ENCODE measurements around the gene EHMT2. TPM values are rescaled to one million over a fixed set of nuclear protein-coding genes. Genes with fewer than 3 reads are reported as not detected.

Gene EHMT2
- total RNA-seq, 1 experiment from 2014 or later = 84.0 TPM

DNA sequence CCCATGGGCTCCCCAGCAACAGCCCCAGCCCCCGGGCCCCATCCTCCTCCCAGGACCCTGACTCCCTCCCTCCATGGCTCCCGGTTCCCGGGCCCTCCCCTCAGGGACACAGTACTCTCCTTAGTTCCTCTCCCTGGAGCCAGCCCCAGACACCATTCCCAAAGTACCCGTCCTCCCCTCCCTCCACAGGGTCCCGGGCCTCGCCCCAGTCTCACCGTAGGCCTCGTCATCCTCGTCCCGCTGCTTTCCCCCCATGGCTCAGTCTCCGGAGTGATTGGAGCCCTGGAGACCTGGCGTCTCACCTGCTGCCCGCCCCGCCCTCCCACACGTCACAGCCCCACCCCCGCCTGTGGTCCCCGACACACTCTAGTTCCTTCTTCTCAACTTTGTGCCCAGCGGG lies 18.8 kb downstream of the EHMT2 start, which contains the start of gene SLC44A4:
SLC44A4 (minus strand) TSS at position 272 of the 400 bp plus-strand sequence; CDS start at position 255, 17 bp downstream.
- peaks cover 18 to 36% of the 10 kb centered on the region in 2 experiments for H3K36me3 ChIP-seq (ENCODE audit: control insufficient read depth in 1 of 2, insufficient read depth in 2 of 2, low read length in 2 of 2)
- H4K20me1 ChIP-seq (ENCODE audit: insufficient read depth) = no peaks in the 10 kb centered on the region
- no peak within 1 kb of the TSS for H2AFZ ChIP-seq (ENCODE audit: low read depth, low read length, poor library complexity, severe bottlenecking)
- H3K79me2 ChIP-seq (ENCODE audit: insufficient read depth, low read length) = no peaks in the 10 kb centered on the region
- CTCF ChIA-PET = no interaction called here
- intact Hi-C loops (cut with micrococcal nuclease) = no loop called here
- no peak within 1 kb of the TSS for H3K4me2 ChIP-seq (ENCODE audit: low read length)
- H3K4me3 ChIP-seq (replicated peaks in 1 of 2; ENCODE audit: low read depth in 1 of 2, low read length in 2 of 2) = no peak within 1 kb of the TSS
- H3K9me2 ChIP-seq (ENCODE audit: insufficient read depth) = no peaks in the 10 kb centered on the region
- H3K9ac ChIP-seq (ENCODE audit: low read length) = no peak within 1 kb of the TSS
- no peaks in the 10 kb centered on the region for H3K9me3 ChIP-seq (ENCODE audit: control insufficient read depth in 1 of 2, insufficient read depth in 1 of 2, low read depth in 1 of 2, low read length in 2 of 2)
- no TSS peak for BruUV-seq (replicated peaks)
- POLR2A ChIA-PET = no interaction called here
- H3K27ac ChIP-seq (ENCODE audit: low read depth, low read length) = no peak within 1 kb of the TSS
- ATAC-seq (no peak), DNase-seq (ENCODE audit: low read depth, low spot score) (no peak)
- no peaks in the 10 kb centered on the region for H3K27me3 ChIP-seq (ENCODE audit: insufficient read depth, low read length)
- TF ChIP-seq ZBTB33 (IDR thresholded peaks at IDR 0.05; ENCODE audit: extremely low read depth, insufficient replicate concordance, low read length) (no peak), CBX3 (IDR thresholded peaks at IDR 0.05; ENCODE audit: low read depth) (no peak), EZH2 (IDR thresholded peaks at IDR 0.05) (no peak), RAD21 (IDR thresholded peaks at IDR 0.05; ENCODE audit: low read depth) (no peak), POLR2A (IDR thresholded peaks at IDR 0.05; ENCODE audit: borderline replicate concordance, extremely low read depth, insufficient read depth, insufficient read length) (no peak), SIN3A (IDR thresholded peaks at IDR 0.05; ENCODE audit: low read depth) (no peak), POLR2AphosphoS5 (IDR thresholded peaks at IDR 0.05; ENCODE audit: low read depth, low read length) (no peak), ZNF274 (IDR thresholded peaks at IDR 0.05; ENCODE audit: low read depth, low read length) (no peak), JUND (IDR thresholded peaks at IDR 0.05) (no peak), REST (IDR thresholded peaks at IDR 0.05; ENCODE audit: low read depth) (no peak), ZFX (IDR thresholded peaks at IDR 0.05) (no peak), SP1 (IDR thresholded peaks at IDR 0.05; ENCODE audit: low read depth) (no peak), TCF7L2 (IDR thresholded peaks at IDR 0.05; ENCODE audit: borderline replicate concordance, extremely low read depth, insufficient read depth, insufficient read length) (no peak), CEBPB (IDR thresholded peaks at IDR 0.05; ENCODE audit: low read depth) (no peak), EZH2phosphoT487 (IDR thresholded peaks at IDR 0.05; ENCODE audit: borderline replicate concordance) (no peak), SRF (IDR thresholded peaks at IDR 0.05; ENCODE audit: low read depth) (no peak), FOSL1 (IDR thresholded peaks at IDR 0.05; ENCODE audit: low read depth) (no peak), CTCF (IDR thresholded peaks at IDR 0.05 in 2 of 3, conservative IDR thresholded peaks at IDR 0.05 in 1 of 3; ENCODE audit: borderline replicate concordance in 1 of 3, insufficient read depth in 1 of 3, low read depth in 2 of 3, low read length in 2 of 3) (no peak)
- TF ChIP-seq, protein P1, sequence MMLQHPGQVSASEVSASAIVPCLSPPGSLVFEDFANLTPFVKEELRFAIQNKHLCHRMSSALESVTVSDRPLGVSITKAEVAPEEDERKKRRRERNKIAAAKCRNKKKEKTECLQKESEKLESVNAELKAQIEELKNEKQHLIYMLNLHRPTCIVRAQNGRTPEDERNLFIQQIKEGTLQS (IDR thresholded peaks at IDR 0.05) = no peak
- TF ChIP-seq, protein P2, sequence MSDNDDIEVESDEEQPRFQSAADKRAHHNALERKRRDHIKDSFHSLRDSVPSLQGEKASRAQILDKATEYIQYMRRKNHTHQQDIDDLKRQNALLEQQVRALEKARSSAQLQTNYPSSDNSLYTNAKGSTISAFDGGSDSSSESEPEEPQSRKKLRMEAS (IDR thresholded peaks at IDR 0.05) = no peak
- RAD21 ChIA-PET (ENCODE audit: low non-redundant PET in 1 of 2, low total read pairs in 2 of 2, uncharacterized antibody in 2 of 2, unreplicated experiment in 2 of 2) = no interaction called here
- no peaks in the 10 kb centered on the region for H3K4me1 ChIP-seq (ENCODE audit: control insufficient read depth in 1 of 2, insufficient read depth in 2 of 2, low read length in 2 of 2)

Measured in HCT116 (cell line).